Measurements from ENCODE around the gene LTB4R2.

GRCh38 chr14:24342889-24343288 lies 32.9 kb downstream of the LTB4R2 start:
- TF ChIP-seq POLR2A (IDR thresholded peaks at IDR 0.05) (no peak), CTCF (IDR thresholded peaks at IDR 0.05) (no peak)

Measured in adrenal gland (tissue), 5 donors.